Mesendoderm (in vitro differentiated cells): ENCODE data around the gene PEDS1.
"Not testable (repeated sequence)": the region's sequence is repeated elsewhere in the genome, so short reads cannot be mapped to it uniquely, and the experiment has no call there.

Experiments
- DNase-seq: peaks from one replicate; pipeline ENCODE4 v3.0.0; 2013
- H2AK5ac ChIP-seq: 2 replicates; pipeline ENCODE4 v1.6.1; 2013; ENCODE audit warnings: low read length, inconsistent platforms
- H2BK120ac ChIP-seq: 2 replicates; pipeline ENCODE4 v1.6.1; 2013; ENCODE audit warnings: low read depth, mild to moderate bottlenecking, low read length, moderate library complexity, mixed read lengths
- H2BK15ac ChIP-seq: replicated peaks from 2 replicates; pipeline ENCODE4 v1.6.1; 2013; ENCODE audit warnings: low read depth, mild to moderate bottlenecking, moderate library complexity
- H2BK5ac ChIP-seq: 2 replicates; pipeline ENCODE4 v1.6.1; 2013; ENCODE audit warnings: low read length, inconsistent platforms
- H3K18ac ChIP-seq: 2 replicates; pipeline ENCODE4 v1.6.1; 2013; ENCODE audit warnings: mild to moderate bottlenecking, low read length, mixed read lengths
- H3K23ac ChIP-seq: one replicate; pipeline ENCODE4 v1.6.1; 2013; ENCODE audit warnings: low read length
- H3K27ac ChIP-seq: 2 replicates; pipeline ENCODE4 v1.5.1; 2013; ENCODE audit warnings: low read depth, mild to moderate bottlenecking, inconsistent platforms, low read length, moderate library complexity
- H3K27me3 ChIP-seq: 2 replicates; pipeline ENCODE4 v1.6.1; 2013; ENCODE audit warnings: low read length, control low read depth, mild to moderate bottlenecking, inconsistent platforms; ENCODE audit not compliant: insufficient read depth, poor library complexity
- H3K36me3 ChIP-seq: 2 replicates; pipeline ENCODE4 v1.6.1; 2013; ENCODE audit warnings: low read length, inconsistent platforms; ENCODE audit not compliant: control insufficient read depth, insufficient read depth
- H3K4ac ChIP-seq: one replicate; pipeline ENCODE4 v1.6.1; 2013; ENCODE audit warnings: low read depth, mild to moderate bottlenecking, low read length, moderate library complexity
- H3K4me1 ChIP-seq: 2 replicates; pipeline ENCODE4 v1.6.1; 2013; ENCODE audit warnings: low read depth, low read length, inconsistent platforms; ENCODE audit not compliant: control insufficient read depth
- H3K4me2 ChIP-seq: 2 replicates; pipeline ENCODE4 v1.6.1; 2013; ENCODE audit warnings: low read length
- H3K4me3 ChIP-seq: 2 replicates; pipeline ENCODE4 v1.5.1; 2013; ENCODE audit warnings: mild to moderate bottlenecking, low read length
- H3K56ac ChIP-seq: one replicate; pipeline ENCODE4 v1.6.1; 2013; ENCODE audit warnings: low read length
- H3K79me1 ChIP-seq: 2 replicates; pipeline ENCODE4 v1.6.1; 2013; ENCODE audit warnings: low read length, inconsistent platforms
- H3K79me2 ChIP-seq: 2 replicates; pipeline ENCODE4 v1.6.1; 2013; ENCODE audit warnings: mild to moderate bottlenecking, low read length; ENCODE audit not compliant: control insufficient read depth, insufficient read depth
- H3K9ac ChIP-seq: 2 replicates; pipeline ENCODE4 v1.6.1; 2013; ENCODE audit warnings: low read length, inconsistent platforms
- H4K5ac ChIP-seq: one replicate; pipeline ENCODE4 v1.6.1; 2013; ENCODE audit warnings: low read length
- H4K8ac ChIP-seq: one replicate; pipeline ENCODE4 v1.6.1; 2013; ENCODE audit warnings: low read depth, mild to moderate bottlenecking, control low read depth, low read length, moderate library complexity
- WGBS: extraction: QIAGEN DNeasy Blood & Tissue Kit; methylation state at CpG from one replicate; pipeline ENCODE4 v1.1.7; 2013; ENCODE audit warnings: low lambda C conversion rate, missing lambda C conversion rate; ENCODE audit not compliant: insufficient coverage; ENCODE audit errors: extremely low coverage; 5-methylcytosine and 5-hydroxymethylcytosine counted together

PEDS1 gene

GRCh38 chr20:50163570-50164317 lies 10.2 kb upstream of the PEDS1 start:
- H3K4me2 ChIP-seq: no peak overlapping the region
- DNase-seq: peak; percentile 34
- H3K27ac ChIP-seq: no peak overlapping the region
- H2BK15ac ChIP-seq: peak overlapping the region; percentile 21
- H2AK5ac ChIP-seq: no peak overlapping the region
- H3K79me2 ChIP-seq: no peaks in the 10 kb centered on the region
- no peaks in the 10 kb centered on the region for H3K36me3 ChIP-seq
- no peak overlapping the region for H3K23ac ChIP-seq
- H3K27me3 ChIP-seq: no peaks in the 10 kb centered on the region
- no CpG with 5 or more reads among the region's 9 CpGs for WGBS
- no peak overlapping the region for H4K5ac ChIP-seq
- no peak overlapping the region for H3K4ac ChIP-seq
- peak overlapping the region; percentile 2 for H3K56ac ChIP-seq
- H3K9ac ChIP-seq: peak overlapping the region; percentile 10
- H3K18ac ChIP-seq: no peak overlapping the region
- no peak overlapping the region for H4K8ac ChIP-seq
- H2BK5ac ChIP-seq: no peak overlapping the region
- no peaks in the 10 kb centered on the region for H3K79me1 ChIP-seq
- H2BK120ac ChIP-seq: no peak overlapping the region
- H3K4me3 ChIP-seq: no peak overlapping the region
- no peaks in the 10 kb centered on the region for H3K4me1 ChIP-seq

- not testable (repeated sequence) for H2AK5ac ChIP-seq, H3K23ac ChIP-seq, H3K56ac ChIP-seq, H3K79me2 ChIP-seq, H3K36me3 ChIP-seq, H3K27me3 ChIP-seq, H2BK120ac ChIP-seq, DNase-seq, H4K5ac ChIP-seq, H3K4me2 ChIP-seq, H2BK5ac ChIP-seq, H4K8ac ChIP-seq, H3K4ac ChIP-seq, H3K9ac ChIP-seq, H3K18ac ChIP-seq, H2BK15ac ChIP-seq, H3K79me1 ChIP-seq, H3K4me1 ChIP-seq, H3K4me3 ChIP-seq, H3K27ac ChIP-seq
- WGBS: no CpG with 5 or more reads among the region's 7 CpGs
These were observed 8.0 kb upstream of the PEDS1 start for GRCh38 chr20:50161494-50161893.

- H3K79me1 ChIP-seq: peaks cover 19% of the 10 kb centered on the region
- peak overlapping the region; percentile 91 for H3K18ac ChIP-seq
- H3K56ac ChIP-seq: peak overlapping the region; percentile 92
- H2BK5ac ChIP-seq: no peak overlapping the region
- no peak overlapping the region for H4K5ac ChIP-seq
- H3K4me1 ChIP-seq: peaks cover 13% of the 10 kb centered on the region
- WGBS: no CpG with 5 or more reads among the region's 18 CpGs
- no peaks in the 10 kb centered on the region for H3K27me3 ChIP-seq
- DNase-seq: peak; percentile 65
- H2AK5ac ChIP-seq: no peak overlapping the region
- H3K4ac ChIP-seq: peak overlapping the region; percentile 17
- no peak overlapping the region for H2BK15ac ChIP-seq
- H3K36me3 ChIP-seq: no peaks in the 10 kb centered on the region
- H2BK120ac ChIP-seq: no peak overlapping the region
- peaks cover 46% of the 10 kb centered on the region for H3K79me2 ChIP-seq
- peak overlapping the region; percentile 77 for H3K9ac ChIP-seq
- H4K8ac ChIP-seq: no peak overlapping the region
- peak overlapping the region; percentile 1 for H3K23ac ChIP-seq
- peak overlapping the region; percentile 99 for H3K4me2 ChIP-seq
- H3K4me3 ChIP-seq: peak overlapping the region; percentile 61
- peak overlapping the region; percentile 46 for H3K27ac ChIP-seq
These were observed 397 bp downstream of the PEDS1 start for GRCh38 chr20:50153153-50153499.

- Histone ChIP-seq H3K27ac (no peak overlapping the region), H2BK15ac (no peak overlapping the region), H2BK5ac (peak overlapping the region; percentile 58), H3K9ac (peak overlapping the region; percentile 77), H3K4me2 (peak overlapping the region; percentile 99), H2AK5ac (peak overlapping the region; percentile 97), H3K56ac (peak overlapping the region; percentile 92), H3K79me1 (peaks cover 20% of the 10 kb centered on the region), H4K8ac (no peak overlapping the region), H3K18ac (peak overlapping the region; percentile 91), H2BK120ac (no peak overlapping the region), H3K4me3 (peak overlapping the region; percentile 61), H4K5ac (no peak overlapping the region), H3K79me2 (peaks cover 48% of the 10 kb centered on the region), H3K27me3 (no peaks in the 10 kb centered on the region), H3K4me1 (peaks cover 13% of the 10 kb centered on the region), H3K23ac (peak overlapping the region; percentile 1), H3K36me3 (no peaks in the 10 kb centered on the region), H3K4ac (peak overlapping the region; percentile 17)
- peak; percentile 69 for DNase-seq
- no CpG with 5 or more reads among the region's 4 CpGs for WGBS
These were observed 950 bp downstream of the PEDS1 start for GRCh38 chr20:50152394-50153152.

GRCh38 chr20:50151034-50151743 lies 2.3 kb downstream of the PEDS1 start:
- Histone ChIP-seq H3K27me3 (no peaks in the 10 kb centered on the region), H3K4me1 (peaks cover 19% of the 10 kb centered on the region), H2BK5ac (peak overlapping the region; percentile 67), H3K18ac (no peak overlapping the region), H3K36me3 (no peaks in the 10 kb centered on the region), H4K8ac (no peak overlapping the region), H3K56ac (peak overlapping the region; percentile 77), H4K5ac (no peak overlapping the region), H3K4me2 (peak overlapping the region; percentile 49), H3K27ac (peak overlapping the region; percentile 29), H3K79me2 (peaks cover 62% of the 10 kb centered on the region), H2BK15ac (no peak overlapping the region), H2AK5ac (peak overlapping the region; percentile 59), H3K4me3 (no peak overlapping the region), H3K4ac (no peak overlapping the region), H2BK120ac (no peak overlapping the region), H3K23ac (no peak overlapping the region), H3K9ac (peak overlapping the region; percentile 71), H3K79me1 (peaks cover 26% of the 10 kb centered on the region)
- no CpG with 5 or more reads among the region's 10 CpGs for WGBS
- DNase-seq: peak; percentile 86
